ENCODE results near the gene NINJ1.
"Not testable (repeated sequence)": the region's sequence is repeated elsewhere in the genome, so short reads cannot be mapped to it uniquely, and the experiment has no call there.

NINJ1 gene

GRCh38 chr9:93148721-93149120 is 14.7 kb upstream of the NINJ1 start:
- no peak overlapping the region for H3K4me3 ChIP-seq (replicated peaks; ENCODE audit: low read depth, low read length)
- no peak for DNase-seq (ENCODE audit: low read depth)

GRCh38 chr9:93147632-93148031 is 13.6 kb upstream of the NINJ1 start:
- DNase-seq (ENCODE audit: low read depth), result no peak
- TF ChIP-seq CTCF (IDR thresholded peaks at IDR 0.05; ENCODE audit: low read length, missing control alignments), result no peak
- H3K4me3 ChIP-seq (replicated peaks; ENCODE audit: low read depth, low read length), result no peak overlapping the region

More at GRCh38 chr9:93148721-93149120, 14.7 kb upstream of the NINJ1 start:
- no peak for TF ChIP-seq CTCF (IDR thresholded peaks at IDR 0.05; ENCODE audit: low read length, missing control alignments)

GRCh38 chr9:93146696-93147095 is 12.6 kb upstream of the NINJ1 start:
- DNase-seq (ENCODE audit: low read depth), result not testable (repeated sequence)

GRCh38 chr9:93143830-93144530 is 9.9 kb upstream of the NINJ1 start:
- DNase-seq (ENCODE audit: low read depth), result no peak
- TF ChIP-seq CTCF (IDR thresholded peaks at IDR 0.05; ENCODE audit: low read length, missing control alignments), result no peak

More at GRCh38 chr9:93146696-93147095, 12.6 kb upstream of the NINJ1 start:
- not testable (repeated sequence) for H3K4me3 ChIP-seq (replicated peaks; ENCODE audit: low read depth, low read length)

GRCh38 chr9:93141771-93142483 is 7.9 kb upstream of the NINJ1 start:
- H3K4me3 ChIP-seq (replicated peaks; ENCODE audit: low read depth, low read length), result no peak overlapping the region
- no peak for TF ChIP-seq CTCF (IDR thresholded peaks at IDR 0.05; ENCODE audit: low read length, missing control alignments)
- no peak for DNase-seq (ENCODE audit: low read depth)

More at GRCh38 chr9:93143830-93144530, 9.9 kb upstream of the NINJ1 start:
- no peak overlapping the region for H3K4me3 ChIP-seq (replicated peaks; ENCODE audit: low read depth, low read length)

GRCh38 chr9:93139365-93140182 is 5.5 kb upstream of the NINJ1 start:
- no peak overlapping the region for H3K4me3 ChIP-seq (replicated peaks; ENCODE audit: low read depth, low read length)
- no peak for TF ChIP-seq CTCF (IDR thresholded peaks at IDR 0.05; ENCODE audit: low read length, missing control alignments)
- DNase-seq (ENCODE audit: low read depth), result no peak

- no peak overlapping the region for H3K4me3 ChIP-seq (replicated peaks; ENCODE audit: low read depth, low read length)
- no peak for TF ChIP-seq CTCF (IDR thresholded peaks at IDR 0.05; ENCODE audit: low read length, missing control alignments)
Observed at GRCh38 chr9:93138171-93138764, 4.2 kb upstream of the NINJ1 start.

More at GRCh38 chr9:93138171-93138764, 4.2 kb upstream of the NINJ1 start:
- DNase-seq (ENCODE audit: low read depth), result no peak

Data from fibroblast of pulmonary artery (primary cell).